NCI-H2107 treated with DMSO at 0.1 percent for 48 hours (cell line): ENCODE results near the gene LAMTOR3.
A peak's percentile ranks its signal among the peaks of the same experiment; 100 is the strongest.

Source experiments
- DNase-seq: peaks from one replicate; lab custom pipeline; 2025; ENCODE audit not compliant: unreplicated experiment; lab: John Stamatoyannopoulos, UW

The LAMTOR3 gene

DNA sequence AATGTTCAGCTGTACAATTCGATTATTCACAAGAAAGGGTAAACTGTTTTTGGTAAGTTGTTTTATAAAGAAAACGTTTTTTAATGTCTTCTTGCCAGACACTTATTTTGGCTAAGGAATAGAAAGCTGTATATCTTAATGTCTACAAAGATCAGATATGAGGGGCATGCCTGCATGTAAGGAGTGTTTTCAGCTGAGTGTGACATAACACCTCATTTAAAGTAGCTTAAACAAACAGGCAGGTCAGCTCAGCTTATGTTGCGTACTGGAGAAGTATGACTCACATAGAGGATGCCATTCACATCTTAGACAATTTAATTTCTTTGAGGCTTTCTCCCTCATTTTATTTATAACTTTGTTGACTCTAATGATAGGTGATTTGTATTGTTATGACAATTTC, 30.4 kb downstream of the LAMTOR3 start:
- no peak for DNase-seq

DNA sequence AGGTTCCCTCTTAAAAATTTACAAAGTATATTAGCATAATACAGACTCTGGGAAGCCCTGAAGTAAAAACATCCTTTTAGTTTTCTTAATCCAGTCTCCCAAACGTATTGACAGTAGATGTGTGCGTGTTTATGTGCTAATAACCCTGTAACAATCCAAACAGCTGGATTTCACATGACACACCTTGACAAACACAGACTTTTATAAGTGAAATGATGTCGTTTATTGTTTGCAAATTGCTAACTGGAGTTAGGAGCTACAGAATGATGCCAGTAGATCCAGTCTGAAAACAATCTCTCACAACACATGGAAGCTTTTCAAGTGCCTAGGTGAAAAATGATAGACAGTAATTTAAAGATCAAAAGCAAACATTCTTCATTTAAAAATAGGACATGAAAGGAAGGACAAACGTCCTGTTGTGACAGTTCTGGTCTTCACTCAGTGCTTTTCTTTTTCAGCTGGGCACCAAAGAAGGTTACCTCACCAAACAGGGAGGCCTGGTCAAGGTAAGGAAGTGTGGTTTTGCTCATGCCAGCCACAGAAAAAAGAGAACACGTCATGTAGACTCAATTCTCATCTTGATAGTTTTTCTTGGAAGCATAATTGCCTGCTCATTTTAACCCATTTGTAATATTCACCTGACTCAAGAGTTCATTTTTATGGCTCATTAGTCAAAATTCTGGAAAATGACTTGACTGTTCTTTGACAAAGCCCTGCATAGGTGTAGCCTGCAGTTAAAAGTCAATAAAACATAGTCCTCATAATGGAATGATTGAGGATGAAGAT, 32.9 kb downstream of the LAMTOR3 start:
- DNase-seq = no peak

DNA sequence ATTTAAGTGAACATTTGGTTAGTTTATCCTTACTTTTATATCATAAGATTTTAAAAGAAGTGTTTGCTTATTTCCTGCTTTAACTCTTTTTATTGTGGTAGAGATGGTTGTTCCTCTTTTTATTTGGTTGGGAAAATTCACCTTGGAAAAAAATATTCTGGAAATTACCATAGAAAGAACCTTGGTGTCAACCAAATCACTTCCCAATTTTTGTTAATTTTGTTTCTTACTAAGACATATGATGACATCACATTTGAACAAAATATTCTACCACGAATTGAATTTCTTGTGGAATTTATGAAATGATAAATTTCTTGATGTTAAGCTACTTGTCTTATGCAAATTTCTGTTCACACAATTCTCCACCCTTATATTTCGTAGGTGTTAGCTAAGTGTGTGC, 33.7 kb downstream of the LAMTOR3 start:
- no peak for DNase-seq

DNA sequence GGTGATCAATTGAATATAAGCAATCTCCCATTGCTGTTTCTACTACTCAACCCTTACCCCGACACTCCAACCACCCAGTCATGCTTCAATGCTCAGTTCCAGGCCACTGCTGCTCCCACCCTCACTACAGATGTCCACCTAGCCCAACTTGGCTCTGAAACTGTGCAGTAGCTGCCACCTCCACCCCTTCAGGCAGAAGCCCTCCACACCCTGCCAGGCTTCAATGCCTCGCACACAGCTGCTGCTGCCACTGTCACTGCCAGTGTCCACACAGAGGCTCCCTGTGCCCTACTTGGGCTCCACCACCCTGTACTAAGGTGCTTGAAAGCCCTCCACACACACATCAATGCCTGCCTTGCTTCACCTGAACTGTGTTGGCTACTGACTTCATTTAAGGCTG, 34.6 kb downstream of the LAMTOR3 start:
- DNase-seq = no peak

DNA sequence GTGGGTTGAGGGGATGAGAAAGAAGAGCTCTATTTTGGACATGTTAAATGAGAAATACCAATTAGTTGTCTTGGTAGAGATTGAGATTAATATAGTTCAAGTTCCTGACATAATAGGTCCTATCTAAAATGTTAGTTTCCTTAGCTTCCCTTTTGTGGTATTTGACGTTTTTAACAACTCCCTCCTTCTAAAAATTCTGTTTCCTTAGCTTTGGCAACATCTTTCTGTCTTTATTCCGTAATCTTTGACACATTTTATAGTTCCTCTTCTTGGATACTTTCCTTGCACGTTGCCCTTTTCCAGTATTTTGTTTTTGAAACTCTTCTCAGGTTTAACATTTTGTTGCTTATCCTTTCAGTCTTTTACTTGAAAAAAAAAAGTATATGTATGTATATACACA, 36.9 kb downstream of the LAMTOR3 start:
- DNase-seq = no peak

DNA sequence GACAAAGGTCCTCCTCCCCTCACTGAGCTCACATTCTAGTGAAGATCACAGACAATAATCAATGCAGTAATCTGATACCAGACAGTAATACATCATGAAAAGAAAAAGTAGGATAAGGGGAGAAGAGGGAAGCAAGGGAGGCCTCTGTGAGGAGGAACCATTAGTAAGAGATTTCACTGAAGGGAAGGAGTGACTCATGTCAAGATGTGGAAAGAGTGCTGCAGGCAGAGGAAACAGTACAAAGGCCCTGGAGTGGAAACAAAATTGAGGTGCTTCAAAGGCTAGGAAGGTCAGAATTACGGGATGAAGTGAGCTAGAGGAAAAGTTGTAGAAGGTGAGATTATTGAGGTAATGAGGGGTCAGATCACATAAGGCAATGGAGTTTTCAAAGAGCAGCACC, 38.1 kb downstream of the LAMTOR3 start:
- no peak for DNase-seq

DNA sequence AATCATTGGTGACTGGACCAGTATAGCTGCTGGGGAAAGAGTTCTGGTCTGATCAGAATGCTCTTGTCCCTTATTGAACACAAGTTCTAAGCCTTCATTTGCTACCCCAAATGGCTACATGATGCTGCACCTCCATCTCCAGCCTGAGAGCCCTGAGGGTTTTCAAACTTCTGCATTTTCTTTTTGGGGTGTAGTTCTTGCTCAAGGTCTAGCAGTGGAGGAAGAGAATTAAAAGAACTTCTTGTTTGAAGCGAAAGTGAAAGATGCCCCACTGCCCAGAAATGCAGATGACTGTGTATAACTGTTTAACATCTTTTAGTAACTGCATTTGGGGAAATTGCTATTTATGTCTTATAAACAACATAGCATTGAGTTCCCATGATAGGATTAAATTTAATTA, 38.5 kb downstream of the LAMTOR3 start:
- no peak for DNase-seq

DNA sequence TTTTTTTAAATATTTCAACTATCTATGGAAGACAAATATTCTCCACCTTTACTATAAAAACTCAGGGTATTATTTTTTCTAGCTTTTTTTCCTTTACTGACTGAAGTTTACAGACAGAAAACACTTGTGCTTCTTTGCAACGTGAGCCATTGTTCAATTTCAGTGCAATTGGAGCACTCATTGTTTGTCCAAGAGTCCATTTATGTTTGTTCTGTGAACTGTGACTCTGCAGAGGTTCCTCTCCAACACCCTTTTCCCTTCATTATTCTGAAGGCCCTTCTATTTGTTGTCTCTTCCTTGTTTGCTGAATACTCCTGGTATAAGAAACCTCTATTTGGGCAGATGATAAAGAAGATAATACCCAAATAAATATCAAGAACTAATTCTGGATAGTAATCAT, 40.2 kb downstream of the LAMTOR3 start:
- peak; percentile 10 for DNase-seq

DNA sequence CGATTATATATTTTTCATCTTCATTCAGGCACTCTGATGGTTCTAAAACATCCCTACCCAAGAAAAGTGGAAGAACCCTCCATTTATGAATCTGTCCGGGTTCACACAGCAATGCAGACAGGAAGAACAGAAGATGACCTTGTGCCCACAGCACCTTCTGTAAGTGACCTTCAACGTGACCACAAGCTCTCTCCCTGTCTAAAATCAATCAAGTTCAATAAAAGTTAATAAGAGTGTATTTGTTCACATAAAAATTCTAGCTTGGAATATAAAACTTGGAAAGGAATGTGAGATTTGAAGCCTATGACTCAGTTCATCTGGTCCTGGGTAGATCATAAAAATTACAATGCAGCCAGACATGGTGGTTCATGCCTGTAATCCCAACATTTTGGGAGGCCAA, 41.0 kb downstream of the LAMTOR3 start:
- no peak for DNase-seq

DNA sequence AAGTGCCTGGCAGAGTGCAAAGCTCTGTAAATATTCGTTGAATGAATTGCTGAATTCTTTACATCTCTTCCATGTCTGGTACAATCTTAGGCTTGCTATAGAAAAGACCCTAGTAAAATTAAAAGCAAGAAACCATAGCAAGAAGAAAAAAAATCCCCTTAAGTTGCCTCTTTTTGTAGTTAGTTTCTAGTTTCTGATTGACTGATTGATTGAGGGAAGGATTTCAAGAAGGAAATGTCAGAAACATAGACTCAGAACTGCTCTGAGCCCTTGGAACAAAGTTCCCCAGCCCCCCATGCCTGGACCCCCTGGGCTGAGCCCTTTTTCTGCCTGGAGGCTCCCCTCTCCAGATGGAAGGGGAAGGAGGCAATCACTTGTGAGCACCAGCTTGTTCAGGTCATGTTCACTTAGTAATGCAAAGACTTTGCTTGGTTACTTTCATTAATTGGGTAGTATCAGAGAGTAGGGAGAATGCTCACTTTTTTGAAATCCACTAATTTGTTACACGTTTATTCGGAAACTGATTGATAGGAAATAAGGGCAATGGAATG, 42.0 kb downstream of the LAMTOR3 start:
- DNase-seq = no peak

DNA sequence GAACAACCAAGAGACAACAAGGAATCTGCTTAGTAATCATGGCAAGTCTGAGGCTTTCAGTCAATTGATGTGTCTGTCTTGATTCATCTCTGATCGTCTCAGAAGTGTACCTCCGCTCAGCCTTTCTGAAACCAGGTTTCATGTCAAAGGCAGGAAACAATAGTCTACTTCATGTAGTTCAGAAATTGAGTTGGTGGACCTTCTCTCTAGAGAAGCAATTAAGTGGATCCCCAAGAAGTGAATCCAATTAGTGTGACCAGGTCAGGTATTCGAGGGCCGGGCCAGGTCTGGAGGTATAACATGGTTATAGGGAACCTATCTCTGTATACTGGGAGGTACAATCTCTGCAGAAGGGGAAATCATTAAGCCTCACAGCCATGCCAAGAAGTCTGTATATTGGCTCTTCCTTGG, 45.6 kb downstream of the LAMTOR3 start:
- no peak for DNase-seq

DNA sequence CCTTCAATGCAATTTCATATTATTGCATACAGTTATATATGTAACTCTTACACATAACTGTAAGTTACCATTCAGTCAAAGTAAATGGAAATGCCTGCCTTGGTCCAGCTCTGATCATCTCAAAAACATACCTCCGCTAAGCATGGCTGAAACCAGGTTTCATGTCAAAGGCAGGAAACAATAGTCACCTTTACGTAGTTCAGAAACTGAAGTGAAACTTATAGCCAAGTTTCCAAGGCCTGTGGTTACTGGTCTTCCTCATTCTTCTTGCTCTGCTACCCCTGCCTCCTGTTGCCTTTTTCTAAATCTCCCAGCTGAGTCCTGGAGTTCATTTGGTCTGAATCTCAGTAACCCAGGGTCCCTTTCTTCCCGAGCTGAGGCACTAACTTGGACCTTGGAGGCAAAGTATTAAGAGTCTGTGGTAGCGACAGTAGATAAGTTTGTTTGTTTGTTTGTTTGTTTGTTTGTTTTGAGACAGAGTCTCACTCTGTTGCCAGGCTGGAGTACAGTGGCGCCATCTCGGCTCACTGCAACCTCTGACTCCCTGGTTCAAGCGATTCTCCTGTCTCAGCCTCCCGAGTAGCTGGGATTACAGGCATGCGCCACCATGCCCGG, 46.8 kb downstream of the LAMTOR3 start:
- DNase-seq = no peak

DNA sequence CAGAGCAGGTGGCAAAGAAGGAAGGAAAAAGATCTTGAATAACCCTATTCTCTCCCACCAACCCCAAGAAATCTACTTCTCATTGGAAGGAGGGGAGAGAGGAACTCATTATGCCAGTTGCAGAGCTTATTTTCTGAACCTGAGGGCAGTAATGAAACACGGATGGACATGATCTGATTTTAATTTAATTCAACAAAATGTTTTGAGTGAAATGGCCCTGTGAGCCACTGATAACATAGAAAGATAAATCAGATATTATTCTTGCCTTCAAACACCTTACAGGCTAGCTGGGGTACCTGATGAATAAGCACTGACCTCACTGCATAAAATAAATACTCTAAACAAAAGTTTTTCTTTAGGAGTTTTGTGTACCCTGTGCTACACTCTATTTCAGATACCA, 47.3 kb downstream of the LAMTOR3 start:
- DNase-seq = no peak

DNA sequence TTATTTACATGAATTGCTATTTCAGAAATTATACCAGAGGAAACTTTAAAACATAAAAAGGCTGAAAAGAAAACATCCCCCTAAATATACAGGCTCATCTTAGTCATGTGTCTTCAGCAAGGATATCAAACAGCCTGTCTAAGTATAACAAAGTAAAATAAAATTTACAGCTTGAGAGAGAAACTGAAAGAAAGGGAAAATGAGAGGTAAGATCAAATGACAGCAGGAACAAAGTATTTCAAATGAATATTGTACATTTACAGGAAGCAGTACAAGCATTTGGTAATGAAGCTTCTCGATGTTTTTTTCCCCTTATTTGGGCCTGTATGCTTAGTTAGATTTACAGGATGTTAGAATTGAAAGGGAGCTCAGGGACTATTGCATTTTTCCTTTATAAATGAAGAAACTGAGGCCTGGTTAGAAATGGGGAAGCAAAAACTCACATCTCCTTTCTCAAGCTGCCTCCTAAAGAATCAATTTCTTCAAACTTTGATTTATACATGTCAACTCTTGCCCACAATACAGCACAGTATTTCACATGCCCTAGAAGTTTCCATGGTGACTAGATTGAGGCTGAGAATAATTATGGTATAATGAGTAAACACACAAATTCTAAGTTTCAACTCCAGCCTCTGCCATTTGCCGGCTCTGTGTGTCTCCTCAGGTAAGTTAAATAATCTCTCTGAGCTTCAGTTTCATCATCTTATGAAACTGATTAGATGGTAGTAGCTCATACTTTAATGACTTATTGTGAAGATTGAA, 48.3 kb downstream of the LAMTOR3 start:
- DNase-seq = no peak

DNA sequence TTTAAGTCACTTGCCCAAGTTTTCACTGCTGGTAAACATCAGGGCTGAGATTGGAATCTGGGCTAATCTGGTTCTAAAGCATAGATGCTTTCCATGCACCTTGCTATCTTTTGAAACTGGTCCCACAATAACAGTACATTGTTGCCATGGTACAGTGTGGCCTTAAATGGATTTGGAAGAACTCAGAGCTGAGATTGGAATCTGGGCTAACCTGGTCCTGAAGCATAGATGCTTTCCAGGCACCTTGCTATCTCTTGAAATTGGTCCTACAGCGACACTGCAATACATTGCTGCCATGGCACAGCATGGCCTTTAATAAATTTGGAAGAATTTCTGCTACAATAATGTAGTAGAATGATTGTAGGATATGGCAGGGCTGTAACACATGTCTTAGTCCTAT, 49.0 kb downstream of the LAMTOR3 start:
- no peak for DNase-seq

DNA sequence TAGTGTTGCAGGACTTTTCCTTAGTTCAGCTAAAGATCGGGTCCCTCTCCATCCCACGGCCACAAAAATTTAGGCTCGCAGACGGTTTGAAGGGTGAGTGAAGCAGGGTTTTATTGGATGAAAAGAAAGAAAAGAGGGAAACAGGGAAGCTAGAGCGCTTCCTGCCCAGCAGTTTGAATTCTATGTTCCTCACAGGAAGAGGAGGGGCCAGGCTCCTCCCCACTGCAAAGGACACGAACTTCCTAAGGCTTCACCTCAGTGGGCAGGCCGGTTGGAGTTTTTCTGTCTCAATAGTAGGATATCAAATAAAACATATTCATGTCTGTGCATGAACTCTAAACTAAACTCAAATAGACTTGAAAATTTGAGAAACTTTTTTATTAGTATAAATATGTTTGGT, 50.2 kb downstream of the LAMTOR3 start:
- no peak for DNase-seq

DNA sequence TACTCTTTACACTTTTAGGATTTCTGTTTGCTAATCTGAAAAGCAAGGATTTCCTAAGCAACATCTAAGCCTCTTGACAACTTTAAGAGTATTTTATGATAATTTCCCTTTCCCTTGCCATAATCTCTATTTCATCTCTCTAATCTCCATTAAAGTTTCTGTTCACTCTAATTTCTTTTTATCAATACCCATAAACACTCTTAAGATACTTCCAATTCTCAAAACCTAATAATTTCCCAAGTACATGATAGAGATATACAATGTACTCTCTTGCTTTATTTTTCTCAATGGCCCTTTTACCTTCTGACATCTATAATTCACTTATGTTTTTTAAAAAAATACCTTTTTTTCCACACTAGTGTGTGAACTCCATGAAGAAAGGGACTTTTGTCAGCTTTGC, 50.8 kb downstream of the LAMTOR3 start:
- no peak for DNase-seq

DNA sequence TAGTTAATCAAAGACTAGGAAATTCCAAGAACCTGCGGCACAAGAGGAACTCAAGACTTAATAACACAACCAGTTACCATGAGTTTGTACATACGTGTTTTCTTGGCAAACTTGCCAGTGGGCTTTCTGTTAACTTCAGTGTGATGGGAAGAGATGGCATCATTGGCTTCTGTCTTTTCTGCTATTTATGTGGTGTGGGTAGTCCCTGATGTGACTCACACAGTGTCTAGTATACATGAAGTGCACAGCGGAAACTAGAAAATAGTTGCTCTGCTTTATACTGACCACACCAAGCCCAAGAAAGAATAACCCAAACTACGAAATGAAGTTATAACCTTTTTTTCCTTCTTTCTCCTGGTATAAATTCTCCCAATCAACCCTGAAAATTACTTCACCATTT, 53.1 kb downstream of the LAMTOR3 start:
- no peak for DNase-seq

DNA sequence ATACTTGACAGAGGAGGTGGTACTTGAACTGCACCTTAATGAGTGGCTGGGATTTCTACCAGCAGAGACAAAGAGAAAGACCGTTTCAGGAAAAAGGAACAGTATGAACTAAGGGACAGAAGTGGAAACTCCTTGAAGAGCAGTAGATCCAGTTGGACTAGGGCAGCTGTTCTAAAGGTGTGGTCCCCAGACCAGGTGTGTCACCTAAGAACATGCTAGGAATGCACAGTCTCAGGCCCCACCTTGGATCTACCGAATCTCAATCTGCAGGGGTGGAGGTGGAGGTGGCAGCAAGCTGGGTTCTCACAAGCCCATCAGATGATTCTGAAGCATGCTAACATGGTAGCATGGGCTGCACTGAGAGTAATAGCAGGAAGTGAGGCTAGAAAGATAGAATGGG, 55.3 kb downstream of the LAMTOR3 start:
- DNase-seq = no peak

DNA sequence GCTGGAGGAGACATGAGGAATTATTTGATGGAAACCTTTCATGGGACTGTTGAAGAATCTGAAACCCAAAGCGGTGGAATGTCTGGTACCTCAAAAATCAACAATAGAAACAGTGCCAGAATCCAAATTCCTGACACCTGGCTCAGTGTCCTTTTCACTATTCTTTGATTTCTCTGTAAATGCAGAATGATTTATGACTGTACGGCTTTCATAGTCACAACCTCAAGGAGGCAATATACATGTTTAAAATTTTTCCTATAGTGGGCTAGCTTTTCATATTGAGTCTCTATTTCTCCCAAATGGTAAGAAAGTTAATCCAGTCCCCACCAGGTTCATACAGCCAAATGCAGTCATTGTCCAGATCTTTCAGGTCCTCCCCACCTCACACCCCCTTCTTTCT, 58.3 kb downstream of the LAMTOR3 start:
- no peak for DNase-seq

DNA sequence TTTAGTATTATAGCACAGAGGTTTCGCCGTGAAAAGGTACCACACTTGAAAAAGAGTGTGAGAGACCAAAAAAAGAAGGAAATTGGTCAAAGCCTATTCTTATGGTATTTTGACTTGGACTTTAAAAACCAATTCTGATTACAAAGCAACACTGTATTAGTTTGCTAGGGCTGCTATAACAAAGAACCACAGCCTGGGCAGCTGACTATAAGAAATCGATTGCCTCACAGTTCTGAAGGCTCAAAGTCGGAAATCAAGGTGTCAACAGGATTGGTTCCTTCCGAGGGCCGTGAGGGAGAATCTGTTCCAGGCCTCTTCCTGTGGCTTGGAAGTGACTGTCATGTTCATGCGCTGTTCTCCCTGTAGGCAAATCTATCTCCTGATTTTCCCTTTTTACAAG, 59.7 kb downstream of the LAMTOR3 start:
- DNase-seq = no peak

DNA sequence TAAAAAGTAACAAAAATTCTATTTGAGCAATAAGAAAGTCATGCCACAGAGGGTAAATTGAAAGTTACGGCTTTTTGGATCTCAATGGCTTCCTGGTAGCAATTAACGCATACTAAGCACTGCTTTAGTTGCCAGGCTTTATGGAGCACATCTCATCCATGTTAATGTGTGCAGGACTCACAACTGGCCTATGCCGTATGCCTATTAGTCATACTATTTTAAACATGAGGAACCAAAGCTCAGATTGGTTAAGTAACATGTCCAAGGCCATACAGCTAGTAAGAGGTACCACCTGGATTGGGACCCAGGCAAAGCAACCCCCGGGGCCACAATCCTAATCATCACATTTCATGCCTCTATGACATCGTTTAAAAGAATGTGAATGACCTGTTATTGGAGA, 60.5 kb downstream of the LAMTOR3 start:
- no peak for DNase-seq
